ENCODE measurements around the gene KCNJ10. TPM values are rescaled to one million over a fixed set of nuclear protein-coding genes. Genes with fewer than 3 reads are reported as not detected.

The KCNJ10 gene
- total RNA-seq, 1 donor from 2014 or later = not detected

DNA sequence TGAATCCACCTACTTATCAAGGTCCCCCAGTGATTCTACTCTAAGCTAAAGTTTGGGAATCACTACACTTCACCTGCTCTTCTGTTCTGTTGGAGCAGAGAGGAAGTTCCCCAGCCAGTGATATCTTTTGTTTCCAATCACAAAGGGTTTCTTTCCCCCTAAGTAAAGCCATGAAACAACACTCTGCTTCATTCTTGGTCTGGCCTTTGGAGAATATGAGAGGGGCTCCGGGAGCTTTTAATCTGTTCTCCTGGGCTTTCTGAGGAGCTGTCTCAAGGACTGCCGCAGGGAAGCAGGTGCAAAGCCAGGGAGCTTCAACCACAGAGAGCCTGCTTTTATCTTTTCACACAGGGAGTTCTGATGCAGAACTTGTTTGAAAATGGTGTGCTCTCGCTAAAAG, 105.8 kb downstream of the KCNJ10 start:
- Mint-ChIP-seq H3K4me1 (ENCODE audit: unreplicated experiment) (peaks cover 17% of the 10 kb centered on the region), H3K27me3 (peaks cover 11% of the 10 kb centered on the region)
- no peak for DNase-seq (ENCODE audit: extremely low spot score, unreplicated experiment)

DNA sequence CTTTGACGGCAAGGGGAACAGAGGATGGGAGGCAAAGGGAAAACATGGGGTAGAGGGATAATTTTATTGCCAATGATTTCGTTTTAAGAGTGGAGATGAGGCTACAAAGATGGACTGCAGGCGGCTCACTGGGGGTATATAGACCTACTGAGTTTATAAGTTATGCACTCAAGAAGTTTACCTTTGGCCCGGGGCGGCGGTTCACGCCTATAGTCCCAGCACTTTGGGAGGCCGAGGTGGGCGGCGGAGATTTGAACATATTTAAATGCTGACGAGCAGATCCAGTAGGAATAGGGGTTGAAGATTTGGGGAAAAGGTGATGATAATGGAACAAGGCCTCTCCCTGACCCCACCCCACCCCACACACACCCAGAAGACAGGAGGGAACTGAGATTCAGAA, 107.8 kb downstream of the KCNJ10 start:
- no peak for DNase-seq (ENCODE audit: extremely low spot score, unreplicated experiment)
- peaks cover 12% of the 10 kb centered on the region for H3K9me3 Mint-ChIP-seq
- no peak overlapping the region for H3K4me3 Mint-ChIP-seq
- TF ChIP-seq, protein P1, sequence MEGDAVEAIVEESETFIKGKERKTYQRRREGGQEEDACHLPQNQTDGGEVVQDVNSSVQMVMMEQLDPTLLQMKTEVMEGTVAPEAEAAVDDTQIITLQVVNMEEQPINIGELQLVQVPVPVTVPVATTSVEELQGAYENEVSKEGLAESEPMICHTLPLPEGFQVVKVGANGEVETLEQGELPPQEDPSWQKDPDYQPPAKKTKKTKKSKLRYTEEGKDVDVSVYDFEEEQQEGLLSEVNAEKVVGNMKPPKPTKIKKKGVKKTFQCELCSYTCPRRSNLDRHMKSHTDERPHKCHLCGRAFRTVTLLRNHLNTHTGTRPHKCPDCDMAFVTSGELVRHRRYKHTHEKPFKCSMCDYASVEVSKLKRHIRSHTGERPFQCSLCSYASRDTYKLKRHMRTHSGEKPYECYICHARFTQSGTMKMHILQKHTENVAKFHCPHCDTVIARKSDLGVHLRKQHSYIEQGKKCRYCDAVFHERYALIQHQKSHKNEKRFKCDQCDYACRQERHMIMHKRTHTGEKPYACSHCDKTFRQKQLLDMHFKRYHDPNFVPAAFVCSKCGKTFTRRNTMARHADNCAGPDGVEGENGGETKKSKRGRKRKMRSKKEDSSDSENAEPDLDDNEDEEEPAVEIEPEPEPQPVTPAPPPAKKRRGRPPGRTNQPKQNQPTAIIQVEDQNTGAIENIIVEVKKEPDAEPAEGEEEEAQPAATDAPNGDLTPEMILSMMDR (conservative IDR thresholded peaks at IDR 0.05) = no peak
- H3K27me3 Mint-ChIP-seq = peaks cover 11% of the 10 kb centered on the region
- H3K36me3 Mint-ChIP-seq = no peaks in the 10 kb centered on the region
- peaks cover 18% of the 10 kb centered on the region for H3K4me1 Mint-ChIP-seq (ENCODE audit: unreplicated experiment)
- no peak overlapping the region for H3K27ac Mint-ChIP-seq

More for the DNA sequence above, 105.8 kb downstream of the KCNJ10 start:
- Mint-ChIP-seq H3K36me3 (no peaks in the 10 kb centered on the region), H3K27ac (no peak overlapping the region), H3K4me3 (no peak overlapping the region), H3K9me3 (peaks cover 11% of the 10 kb centered on the region)
- TF ChIP-seq, protein P1 (conservative IDR thresholded peaks at IDR 0.05) = no peak

DNA sequence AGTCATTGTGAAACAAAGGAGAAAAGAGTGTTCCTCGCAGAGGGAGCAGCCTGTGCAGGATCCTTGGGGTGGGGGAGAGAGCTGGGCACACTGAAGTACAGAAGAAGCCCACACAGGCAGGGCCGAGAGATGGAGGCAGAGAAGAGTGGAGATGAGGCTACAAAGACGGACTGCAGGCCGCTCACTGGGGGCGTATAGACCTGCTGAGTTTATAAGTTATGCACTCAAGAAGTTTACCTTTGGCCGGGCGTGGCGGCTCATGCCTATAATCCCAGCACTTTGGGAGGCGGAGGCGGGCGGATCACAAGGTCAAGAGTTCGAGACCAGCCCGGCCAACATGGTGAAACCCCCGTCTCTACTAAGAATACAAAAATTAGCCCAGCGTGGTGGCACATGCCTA, 108.3 kb downstream of the KCNJ10 start:
- peaks cover 18% of the 10 kb centered on the region for H3K4me1 Mint-ChIP-seq (ENCODE audit: unreplicated experiment)
- peak overlapping the region; percentile 5 for H3K27ac Mint-ChIP-seq
- no peak for DNase-seq (ENCODE audit: extremely low spot score, unreplicated experiment)

DNA sequence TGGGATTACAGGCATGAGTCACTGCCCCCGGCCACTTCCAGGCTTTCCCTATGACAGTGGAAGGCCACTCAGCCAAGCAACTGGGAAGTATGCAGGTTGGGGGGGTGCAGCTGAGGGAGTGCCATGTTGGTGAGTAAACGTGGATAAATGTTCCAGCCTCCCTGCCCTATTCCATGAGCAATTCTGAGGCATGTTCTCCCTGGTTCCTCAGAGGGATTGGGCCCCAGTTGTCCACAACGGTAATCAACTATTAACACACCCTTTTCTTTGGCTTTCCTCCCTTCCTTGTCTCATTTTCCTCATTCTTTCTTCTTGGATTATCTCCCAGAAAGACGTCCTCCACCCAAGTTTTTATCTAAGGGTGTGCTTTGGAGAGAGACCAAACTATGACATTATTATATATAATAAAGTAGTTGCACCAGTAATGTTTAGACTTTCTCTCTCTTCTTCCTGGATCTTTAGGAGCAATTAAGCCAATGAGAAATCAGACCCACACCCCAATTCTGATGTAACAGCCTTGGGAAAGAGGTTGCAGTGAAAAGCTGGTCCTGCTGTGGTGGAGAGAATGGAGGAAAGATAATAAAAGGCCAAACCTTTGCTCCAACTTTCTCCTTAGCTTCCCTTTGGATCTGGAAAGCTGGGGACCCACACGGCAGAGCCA, 109.1 kb downstream of the KCNJ10 start:
- Mint-ChIP-seq H3K4me1 (ENCODE audit: unreplicated experiment) (peaks cover 18% of the 10 kb centered on the region), H3K9me3 (peaks cover 12% of the 10 kb centered on the region), H3K27ac (peak overlapping the region; percentile 5), H3K27me3 (peaks cover 8% of the 10 kb centered on the region), H3K4me3 (peak overlapping the region; percentile 46), H3K36me3 (no peaks in the 10 kb centered on the region)
- DNase-seq (ENCODE audit: extremely low spot score, unreplicated experiment) = no peak
- TF ChIP-seq, protein P1 (conservative IDR thresholded peaks at IDR 0.05) = no peak

More for the DNA sequence above, 108.3 kb downstream of the KCNJ10 start:
- peak overlapping the region; percentile 46 for H3K4me3 Mint-ChIP-seq
- peaks cover 12% of the 10 kb centered on the region for H3K9me3 Mint-ChIP-seq
- TF ChIP-seq, protein P1 (conservative IDR thresholded peaks at IDR 0.05) = no peak
- H3K27me3 Mint-ChIP-seq = peaks cover 11% of the 10 kb centered on the region
- H3K36me3 Mint-ChIP-seq = no peaks in the 10 kb centered on the region

DNA sequence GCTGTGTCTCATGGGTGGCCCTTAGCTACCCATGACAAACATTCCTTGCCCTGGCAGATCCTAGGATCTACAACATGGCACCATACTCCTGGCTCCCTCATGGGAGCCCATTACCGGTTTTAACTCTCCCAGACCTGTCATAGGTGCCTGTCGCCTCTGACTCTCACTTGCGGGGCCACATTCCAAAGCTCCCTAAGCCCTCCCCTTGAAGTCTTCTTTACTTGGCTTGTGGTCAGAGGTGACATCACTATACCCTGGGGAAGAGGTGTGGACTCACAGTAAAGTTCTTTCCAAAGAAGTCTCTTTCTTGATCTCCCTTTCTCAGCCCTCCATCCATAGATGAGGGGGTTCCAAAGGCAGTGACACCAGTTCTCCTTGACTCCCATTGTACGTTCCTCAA, 110.5 kb downstream of the KCNJ10 start:
- H3K27me3 Mint-ChIP-seq = peaks cover 2% of the 10 kb centered on the region
- H3K4me1 Mint-ChIP-seq (ENCODE audit: unreplicated experiment) = peaks cover 9% of the 10 kb centered on the region
- DNase-seq (ENCODE audit: extremely low spot score, unreplicated experiment) = no peak
- peak overlapping the region; percentile 93 for H3K27ac Mint-ChIP-seq
- H3K9me3 Mint-ChIP-seq = peaks cover 12% of the 10 kb centered on the region
- H3K36me3 Mint-ChIP-seq = no peaks in the 10 kb centered on the region
- H3K4me3 Mint-ChIP-seq = peak overlapping the region; percentile 57
- TF ChIP-seq, protein P1 (conservative IDR thresholded peaks at IDR 0.05) = no peak

Data from type B pancreatic cell (in vitro differentiated cells).